Measurements from ENCODE around the gene ST6GALNAC2.
"Not testable (repeated sequence)": the region's sequence is repeated elsewhere in the genome, so short reads cannot be mapped to it uniquely, and the experiment has no call there.

Gene ST6GALNAC2

GRCh38 chr17:76525513-76525833 is 60.2 kb downstream of the ST6GALNAC2 start:
- DNase-seq = not testable (repeated sequence)

- DNase-seq = no peak
These were observed 60.8 kb downstream of the ST6GALNAC2 start for GRCh38 chr17:76524598-76525512.

GRCh38 chr17:76523084-76524037 is 62.3 kb downstream of the ST6GALNAC2 start:
- DNase-seq = peak in 1 of 2 donors; percentile 54

GRCh38 chr17:76521683-76522082 is 64.0 kb downstream of the ST6GALNAC2 start:
- not testable (repeated sequence) for DNase-seq

- no peak for DNase-seq
These were observed 64.4 kb downstream of the ST6GALNAC2 start for GRCh38 chr17:76521262-76521661.

- DNase-seq = no peak
These were observed 66.4 kb downstream of the ST6GALNAC2 start for GRCh38 chr17:76519048-76519966.

- DNase-seq = no peak
These were observed 68.0 kb downstream of the ST6GALNAC2 start for GRCh38 chr17:76517638-76518038.

Measured in hippocampal formation (tissue), 2 donors.